GM12878 (cell line): ENCODE data around the gene F7. TPM values are rescaled to one million over a fixed set of nuclear protein-coding genes. Genes with fewer than 3 reads are reported as not detected.

Source experiments
- ATAC-seq: fragments of 200-7000 bp; cut with Tn5 transposase; 3 replicates; pipeline ENCODE4 v1.9.1; 2020; ENCODE audit warnings: mild to moderate bottlenecking, moderate library complexity
- BruUV-seq: library from RNA; stranded (reverse); fragments of 400-500 nt; replicated peaks from 2 replicates; lab custom pipeline; 2021; lab: Mats Ljungman, UMichigan
- CTCF ChIA-PET: fragments of 300-600 bp; sonication (Branson Sonifier 250); formaldehyde crosslinking; extraction: SDS; loops from one replicate; lab custom pipeline; 2021; ENCODE audit warnings: inconsistent platforms; lab: Yijun Ruan, JAX
- POLR2A ChIA-PET: fragments of 350-600 bp; formaldehyde crosslinking; extraction: SDS; loops from one replicate; lab custom pipeline; 2021; ENCODE audit warnings: inconsistent platforms; lab: Charles Lee
- RAD21 ChIA-PET: fragments of 300-600 bp; sonication (Branson Sonifier 250); formaldehyde crosslinking; loops from one replicate; lab custom pipeline; 2023; ENCODE audit warnings: antibody characterized with exemption; ENCODE audit not compliant: unreplicated experiment; lab: Charles Lee
- SMC1A ChIA-PET: fragments of 300-600 bp; sonication (Branson Sonifier 250); formaldehyde crosslinking; loops from one replicate; lab custom pipeline; 2023; ENCODE audit not compliant: unreplicated experiment, uncharacterized antibody; lab: Charles Lee
- DNase-seq: peaks from one replicate; pipeline ENCODE4 v3.0.0-alpha.2; 2011; ENCODE audit warnings: low read depth, low spot score
- FAIRE-seq: peaks from 3 replicates; lab custom pipeline; 2011; peaks lifted over from hg19 to GRCh38; lab: Jason Lieb, UNC
- H2AFZ ChIP-seq: 2 replicates; pipeline ENCODE4 v1.6.0; 2011; ENCODE audit warnings: low read depth, low read length, control low read depth; ENCODE audit not compliant: control insufficient read depth
- H3K27ac ChIP-seq: 2 replicates; pipeline ENCODE4 v1.5.1; 2011; ENCODE audit warnings: control low read depth; ENCODE audit not compliant: control insufficient read depth, insufficient read depth
- H3K27me3 ChIP-seq, 2 experiments: replicated peaks in 1 of 2; 2 replicates each; pipeline versions ENCODE4 v1.6.0 to v1.6.1; 2011; ENCODE audit warnings: low read length in 1 of 2; ENCODE audit not compliant: control insufficient read depth in 2 of 2, insufficient read depth in 2 of 2
- H3K36me3 ChIP-seq, 2 experiments: 2 replicates each; pipeline ENCODE4 v1.5.1; 2011; ENCODE audit warnings: low read length in 1 of 2; ENCODE audit not compliant: control insufficient read depth in 2 of 2, insufficient read depth in 2 of 2
- H3K4me1 ChIP-seq: 2 replicates; pipeline ENCODE4 v1.6.1; 2011; ENCODE audit warnings: mild to moderate bottlenecking, low read length, moderate library complexity, mixed read lengths; ENCODE audit not compliant: control insufficient read depth, insufficient read depth
- H3K4me2 ChIP-seq: 2 replicates; pipeline ENCODE4 v1.6.0; 2011; ENCODE audit warnings: control low read depth; ENCODE audit not compliant: control insufficient read depth, insufficient read depth
- H3K4me3 ChIP-seq: fragments of 200-600 bp; sonication (generic); 2 replicates; pipeline ENCODE4 v1.5.1; 2016
- H3K79me2 ChIP-seq: 2 replicates; pipeline ENCODE4 v1.6.0; 2011; ENCODE audit warnings: low read length; ENCODE audit not compliant: control insufficient read depth, insufficient read depth
- H3K9ac ChIP-seq: 2 replicates; pipeline ENCODE4 v1.8.0; 2011; ENCODE audit warnings: low read length, control low read depth, mixed read lengths; ENCODE audit not compliant: control insufficient read depth, insufficient read depth
- H3K9me3 ChIP-seq: replicated peaks from 3 replicates; pipeline ENCODE4 v1.5.1; 2011; ENCODE audit warnings: mild to moderate bottlenecking, low read length; ENCODE audit not compliant: control insufficient read depth, insufficient read depth
- H4K20me1 ChIP-seq: 2 replicates; pipeline ENCODE4 v1.6.0; 2011; ENCODE audit not compliant: control insufficient read depth, insufficient read depth
- CEBPB ChIP-seq, 2 experiments: fragments of 150-350 bp in 1 of 2; IDR thresholded peaks; 2 replicates each; pipeline ENCODE4 v1.6.1; 2012 to 2014; ENCODE audit warnings: low read depth in 2 of 2, low read length in 2 of 2, borderline replicate concordance in 1 of 2, inconsistent platforms in 1 of 2
- JUNB ChIP-seq: IDR thresholded peaks from 2 replicates; pipeline ENCODE4 v1.6.1; 2016; ENCODE audit warnings: antibody characterized with exemption, mild to moderate bottlenecking
- MXI1 ChIP-seq: fragments of 150-350 bp; IDR thresholded peaks from 2 replicates; pipeline ENCODE4 v1.6.1; 2011; ENCODE audit warnings: low read depth, mild to moderate bottlenecking, inconsistent platforms, low read length, improper control_type of control experiment
- PAX5 ChIP-seq: IDR thresholded peaks from 2 replicates; pipeline ENCODE4 v1.6.1; 2011; ENCODE audit warnings: low read depth, low read length, borderline replicate concordance
- TBL1XR1 ChIP-seq: IDR thresholded peaks from 2 replicates; pipeline ENCODE4 v1.6.1; 2012; ENCODE audit warnings: low read depth, low read length, improper control_type of control experiment
- YBX1 ChIP-seq: fragments of 450-650 bp; IDR thresholded peaks from 2 replicates; pipeline ENCODE4 v1.6.1; 2016; ENCODE audit warnings: antibody characterized with exemption
- ZNF207 ChIP-seq: fragments of 450-650 bp; IDR thresholded peaks from 2 replicates; pipeline ENCODE4 v1.6.1; 2014; ENCODE audit warnings: antibody characterized with exemption, mild to moderate bottlenecking, borderline replicate concordance
- WGBS: methylation state at CpG from one replicate; pipeline ENCODE4 v1.1.6; 2016; ENCODE audit warnings: low lambda C conversion rate; ENCODE audit not compliant: insufficient replicate concordance, insufficient coverage; ENCODE audit errors: missing lambda C conversion rate; 5-methylcytosine and 5-hydroxymethylcytosine counted together
- in situ Hi-C: fragments of 300-500 bp; cut with MboI; formaldehyde crosslinking; loops from 9 replicates; pipeline ENCODE4 v1.14.3; 2018; ENCODE audit warnings: mixed read lengths
- intact Hi-C: fragments of 100-400 bp; cut with micrococcal nuclease; formaldehyde crosslinking; loops from one replicate; pipeline ENCODE4 v1.14.2; 2022; ENCODE audit not compliant: unreplicated experiment
- polyA plus RNA-seq, 11 experiments: library from polyadenylated mRNA; depleted of rRNA in 4 of 11; unstranded in 6 of 11; stranded (reverse) in 5 of 11; fragments of >200 nt; fragmentation: Nextera tagmentation in 4 of 11; fragmentation: Illumina TruSeq in 1 of 11; extraction: Ambion mirVana in 4 of 11; extraction: Trizol in 1 of 11; gene quantifications; 1 replicate in 1 of 11; 2 replicates in 10 of 11; pipeline versions ENCODE4 v1.2.1 to v1.2.3, GENCODE V29; 2011 to 2016; ENCODE audit warnings: inconsistent platforms in 2 of 11, missing spikeins in 2 of 11, low read depth in 1 of 11
- total RNA-seq, 4 experiments: library from RNA; depleted of rRNA in 3 of 4; stranded (reverse); fragments of >200 nt in 3 of 4; fragmentation: Illumina TruSeq in 1 of 4; extraction: Trizol in 1 of 4; gene quantifications; 2 replicates each; pipeline versions ENCODE4 v1.2.1 to v1.2.3, GENCODE V29; 2013 to 2021
- TF ChIP-seq, protein P1 (sequence below), 3 experiments: IDR thresholded peaks in 2 of 3; conservative IDR thresholded peaks in 1 of 3; 2 replicates each; pipeline ENCODE4 v1.5.1; 2011; ENCODE audit warnings: low read depth in 3 of 3, low read length in 3 of 3, mild to moderate bottlenecking in 3 of 3, control low read depth in 2 of 3, moderate library complexity in 2 of 3, inconsistent platforms in 1 of 3, mixed read lengths in 1 of 3; ENCODE audit not compliant: control insufficient read depth in 2 of 3, insufficient read depth in 1 of 3; ENCODE audit errors: extremely low read depth in 1 of 3
- TF ChIP-seq, protein P2 (sequence below): fragments of 450-650 bp; IDR thresholded peaks from 2 replicates; pipeline ENCODE4 v1.6.1; 2017; ENCODE audit warnings: mild to moderate bottlenecking

Gene F7
- total and polyA plus RNA-seq, 10 of the 15 experiments (the other 5 are each of a cell fraction or from before 2014, with no cell fraction given), result not detected

DNA sequence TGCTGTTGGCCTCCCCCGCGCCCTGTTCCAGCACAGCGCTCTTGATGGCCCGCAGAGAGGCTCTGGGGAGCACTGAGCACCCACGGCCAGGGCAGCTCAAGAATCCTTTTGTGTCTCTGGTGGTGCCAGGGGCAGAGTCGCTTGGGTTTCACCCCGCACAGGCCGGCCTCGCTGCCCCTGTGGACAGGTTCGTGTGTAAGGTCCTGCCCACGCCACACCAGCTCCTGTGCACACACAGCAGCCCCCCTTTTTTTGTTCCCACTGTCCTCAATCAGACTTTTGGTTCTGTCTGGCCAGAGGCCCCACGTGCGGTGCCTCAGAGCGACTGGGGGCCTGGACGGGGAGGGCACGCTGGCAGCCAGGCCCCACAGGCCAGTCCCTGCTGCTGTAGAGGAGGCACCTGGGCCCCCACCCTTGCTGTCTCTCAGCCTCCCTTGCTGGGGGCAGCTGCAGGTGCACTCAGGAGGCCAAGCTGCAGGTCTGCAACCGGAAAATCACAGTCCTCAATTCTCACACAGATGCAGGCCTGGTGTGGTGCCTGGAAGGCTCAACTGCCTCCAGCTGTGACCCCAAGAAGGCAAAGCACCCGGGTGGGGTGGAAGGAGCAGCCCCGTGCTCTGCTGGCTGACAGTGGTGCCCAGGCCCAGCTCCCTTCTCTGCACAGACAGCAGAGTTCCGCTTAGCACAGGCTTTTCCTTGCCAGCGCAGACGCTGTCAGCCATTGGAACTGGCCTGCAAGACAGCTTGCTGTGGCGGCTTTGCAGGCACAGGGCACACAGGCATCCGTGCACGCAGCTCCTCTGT is 12.6 kb upstream of the F7 start:
- ChIA-PET CTCF (no interaction called here), POLR2A (no interaction called here)
- Histone ChIP-seq H3K79me2 (no peaks in the 10 kb centered on the region), H3K36me3 (no peaks in the 10 kb centered on the region), H3K9ac (no peak overlapping the region), H3K4me1 (no peaks in the 10 kb centered on the region), H3K4me3 (no peak overlapping the region)
- DNase-seq, result no peak
- no peak for FAIRE-seq
- TF ChIP-seq CEBPB (IDR thresholded peaks at IDR 0.05; ENCODE audit: borderline replicate concordance in 1 of 2, low read depth in 2 of 2, low read length in 2 of 2) (no peak), ZNF207 (no peak), TBL1XR1 (no peak), MXI1 (no peak), PAX5 (no peak), YBX1 (no peak), JUNB (no peak)
- TF ChIP-seq, protein P1, sequence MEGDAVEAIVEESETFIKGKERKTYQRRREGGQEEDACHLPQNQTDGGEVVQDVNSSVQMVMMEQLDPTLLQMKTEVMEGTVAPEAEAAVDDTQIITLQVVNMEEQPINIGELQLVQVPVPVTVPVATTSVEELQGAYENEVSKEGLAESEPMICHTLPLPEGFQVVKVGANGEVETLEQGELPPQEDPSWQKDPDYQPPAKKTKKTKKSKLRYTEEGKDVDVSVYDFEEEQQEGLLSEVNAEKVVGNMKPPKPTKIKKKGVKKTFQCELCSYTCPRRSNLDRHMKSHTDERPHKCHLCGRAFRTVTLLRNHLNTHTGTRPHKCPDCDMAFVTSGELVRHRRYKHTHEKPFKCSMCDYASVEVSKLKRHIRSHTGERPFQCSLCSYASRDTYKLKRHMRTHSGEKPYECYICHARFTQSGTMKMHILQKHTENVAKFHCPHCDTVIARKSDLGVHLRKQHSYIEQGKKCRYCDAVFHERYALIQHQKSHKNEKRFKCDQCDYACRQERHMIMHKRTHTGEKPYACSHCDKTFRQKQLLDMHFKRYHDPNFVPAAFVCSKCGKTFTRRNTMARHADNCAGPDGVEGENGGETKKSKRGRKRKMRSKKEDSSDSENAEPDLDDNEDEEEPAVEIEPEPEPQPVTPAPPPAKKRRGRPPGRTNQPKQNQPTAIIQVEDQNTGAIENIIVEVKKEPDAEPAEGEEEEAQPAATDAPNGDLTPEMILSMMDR (IDR thresholded peaks at IDR 0.05 in 2 of 3, conservative IDR thresholded peaks at IDR 0.05 in 1 of 3; ENCODE audit: control insufficient read depth in 2 of 3, extremely low read depth in 1 of 3, insufficient read depth in 1 of 3, low read depth in 3 of 3, low read length in 3 of 3), result no peak
- TF ChIP-seq, protein P2, sequence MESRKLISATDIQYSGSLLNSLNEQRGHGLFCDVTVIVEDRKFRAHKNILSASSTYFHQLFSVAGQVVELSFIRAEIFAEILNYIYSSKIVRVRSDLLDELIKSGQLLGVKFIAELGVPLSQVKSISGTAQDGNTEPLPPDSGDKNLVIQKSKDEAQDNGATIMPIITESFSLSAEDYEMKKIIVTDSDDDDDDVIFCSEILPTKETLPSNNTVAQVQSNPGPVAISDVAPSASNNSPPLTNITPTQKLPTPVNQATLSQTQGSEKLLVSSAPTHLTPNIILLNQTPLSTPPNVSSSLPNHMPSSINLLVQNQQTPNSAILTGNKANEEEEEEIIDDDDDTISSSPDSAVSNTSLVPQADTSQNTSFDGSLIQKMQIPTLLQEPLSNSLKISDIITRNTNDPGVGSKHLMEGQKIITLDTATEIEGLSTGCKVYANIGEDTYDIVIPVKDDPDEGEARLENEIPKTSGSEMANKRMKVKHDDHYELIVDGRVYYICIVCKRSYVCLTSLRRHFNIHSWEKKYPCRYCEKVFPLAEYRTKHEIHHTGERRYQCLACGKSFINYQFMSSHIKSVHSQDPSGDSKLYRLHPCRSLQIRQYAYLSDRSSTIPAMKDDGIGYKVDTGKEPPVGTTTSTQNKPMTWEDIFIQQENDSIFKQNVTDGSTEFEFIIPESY, result no peak
- TF ChIP-seq, all 136 proteins: peak for 0
- no peak overlapping the region for H2AFZ ChIP-seq
- intact Hi-C loops (no loop called here), in situ Hi-C loops (no loop called here)
- no peaks in the 10 kb centered on the region for H3K27me3 ChIP-seq
- no peak overlapping the region for H3K4me2 ChIP-seq
- no peak overlapping the region for H3K27ac ChIP-seq
- no peaks in the 10 kb centered on the region for H3K9me3 ChIP-seq
- 37% methylated on average over 25 of the region's 25 CpGs for WGBS
- BruUV-seq, result no TSS peak
- RAD21 ChIA-PET, result no interaction called here
- no peak for ATAC-seq
- SMC1A ChIA-PET, result no interaction called here
- H4K20me1 ChIP-seq, result no peaks in the 10 kb centered on the region
